Spleen (tissue), 11 donors: ENCODE data around the gene CNIH3. TPM values are rescaled to one million over a fixed set of nuclear protein-coding genes. Genes with fewer than 3 reads are reported as not detected.

Experiments used
- DNase-seq: peaks from one replicate; pipeline ENCODE4 v3.0.0-alpha.2; 2020
- H3K27ac ChIP-seq, 8 donors: fragments of 200-600 bp; sonication (generic) in 7 of 8; 1 replicate in 4 of 8; 2 replicates in 4 of 8; pipeline versions ENCODE4 v1.5.0 to v1.8.0; 2016 to 2021; ENCODE audit warnings: inconsistent platforms in 4 of 8, mild to moderate bottlenecking in 4 of 8, moderate library complexity in 1 of 8
- H3K27me3 ChIP-seq, 7 donors: fragments of 200-600 bp; sonication (generic) in 6 of 7; replicated peaks in 1 of 7; 1 replicate in 4 of 7; 2 replicates in 3 of 7; pipeline versions ENCODE4 v1.5.0 to v1.8.0; 2016 to 2021; ENCODE audit warnings: inconsistent platforms in 3 of 7, mild to moderate bottlenecking in 1 of 7
- H3K36me3 ChIP-seq, 6 donors: fragments of 200-600 bp; sonication (generic) in 5 of 6; 1 replicate in 4 of 6; 2 replicates in 2 of 6; pipeline versions ENCODE4 v1.5.0 to v1.8.0; 2016 to 2021; ENCODE audit warnings: inconsistent platforms in 2 of 6
- H3K4me1 ChIP-seq, 6 donors: fragments of 200-600 bp; sonication (generic) in 5 of 6; 1 replicate in 3 of 6; 2 replicates in 3 of 6; pipeline versions ENCODE4 v1.5.0 to v1.8.0; 2016 to 2021; ENCODE audit warnings: inconsistent platforms in 3 of 6
- H3K4me3 ChIP-seq, 8 donors: fragments of 200-600 bp; sonication (generic) in 7 of 8; 1 replicate in 4 of 8; 2 replicates in 4 of 8; pipeline versions ENCODE4 v1.5.0 to v1.8.0; 2016 to 2021; ENCODE audit warnings: inconsistent platforms in 4 of 8, mild to moderate bottlenecking in 4 of 8, moderate library complexity in 2 of 8
- H3K9me3 ChIP-seq, 8 donors: fragments of 200-600 bp; sonication (generic) in 7 of 8; 1 replicate in 4 of 8; 2 replicates in 4 of 8; pipeline versions ENCODE4 v1.5.0 to v1.8.0; 2016 to 2021; ENCODE audit warnings: inconsistent platforms in 4 of 8
- CTCF ChIP-seq, 11 experiments: fragments of 200-600 bp in 7 of 11; fragments of 450-650 bp in 4 of 11; sonication (generic) in 4 of 11; IDR thresholded peaks in 8 of 11; conservative IDR thresholded peaks in 3 of 11; 1 replicate in 7 of 11; 2 replicates in 4 of 11; pipeline versions ENCODE4 v1.4.0 to v1.8.0; 2016 to 2021; ENCODE audit warnings: antibody characterized with exemption in 11 of 11, inconsistent platforms in 4 of 11, mild to moderate bottlenecking in 1 of 11
- POLR2A ChIP-seq, 3 donors: fragments of 450-650 bp; IDR thresholded peaks; one replicate each; pipeline ENCODE4 v1.5.1; 2017; ENCODE audit warnings: antibody characterized with exemption in 3 of 3, mild to moderate bottlenecking in 1 of 3
- POLR2AphosphoS5 ChIP-seq, 3 donors: sonication (generic); formaldehyde crosslinking; IDR thresholded peaks; one replicate each; pipeline ENCODE4 v1.5.1; 2017; ENCODE audit warnings: antibody characterized with exemption in 3 of 3
- WGBS, 5 donors: extraction: QIAGEN DNeasy Blood & Tissue Kit in 3 of 5; methylation state at CpG; one replicate each; pipeline versions ENCODE4 v1.1.5 to v1.1.7; 2013 to 2018; 5-methylcytosine and 5-hydroxymethylcytosine counted together
- intact Hi-C: fragments of 100-400 bp; cut with DNase I; formaldehyde crosslinking; loops from one replicate; pipeline ENCODE4 v1.15.0; 2023; ENCODE audit warnings: low total_unique reads
- polyA plus RNA-seq, 3 donors: library from polyadenylated mRNA; stranded (reverse); fragments of 200-250 nt; gene quantifications; one replicate each; pipeline ENCODE4 v1.2.1, GENCODE V29; 2013
- total RNA-seq, 7 donors: library from RNA; depleted of rRNA in 3 of 7; stranded (reverse); fragments of >200 nt in 3 of 7; fragmentation: NEBNext Ultra II Directional in 4 of 7; extraction: Animal tissue kit (Norgen Biotek cat#: 25700) in 4 of 7; gene quantifications; one replicate each; pipeline versions ENCODE4 v1.1.0 to v1.2.1, GENCODE V29; 2016 to 2021
- donor health status: healthy with polysubstance abuse.
- donor health status: DM: no; HTN: no; CAD: no; lungs with moderate emphysema.
- donor health status: DM: no; HTN: no; CAD: no.
- donor health status: Bipolar disorder and iron deficiency.
- donor health status: healthy.
- donor health status: DM: no; HTN: no; CAD: no.
- donor health status: DM: yes; HTN: yes; CAD: no.

Gene CNIH3
- total and polyA plus RNA-seq, 10 donors = 0.68 to 4.1 (median 2.0) TPM

- peaks cover 0 to 4% (median 0%) of the 10 kb centered on the region in 6 donors for H3K4me1 ChIP-seq
Measured at GRCh38 chr1:224753491-224753890, 137.4 kb downstream of the CNIH3 start.

GRCh38 chr1:224755586-224755985 lies 139.5 kb downstream of the CNIH3 start:
- TF ChIP-seq POLR2AphosphoS5 (IDR thresholded peaks at IDR 0.05) = no peak
- TF ChIP-seq CTCF (IDR thresholded peaks at IDR 0.05 in 8 of 11, conservative IDR thresholded peaks at IDR 0.05 in 3 of 11) = no peak
- TF ChIP-seq POLR2A (IDR thresholded peaks at IDR 0.05) = no peak
- Histone ChIP-seq H3K27me3 (peaks cover 0 to 4% (median 0%) of the 10 kb centered on the region in 7 donors), H3K36me3 (no peaks in the 10 kb centered on the region), H3K4me1 (peaks cover 0 to 4% (median 0%) of the 10 kb centered on the region in 6 donors), H3K4me3 (no peak overlapping the region), H3K9me3 (peaks cover 0 to 18% (median 13%) of the 10 kb centered on the region in 8 donors), H3K27ac (no peak overlapping the region)
- 68 to 85% (median 80%) methylated on average over 4 of the region's 4 CpGs for WGBS, 5 donors
- intact Hi-C loops = no loop called here
- DNase-seq = no peak

More at GRCh38 chr1:224753491-224753890, 137.4 kb downstream of the CNIH3 start:
- Histone ChIP-seq H3K4me3 (no peak overlapping the region), H3K36me3 (no peaks in the 10 kb centered on the region), H3K27ac (no peak overlapping the region), H3K9me3 (peaks cover 0 to 4% (median under 1%) of the 10 kb centered on the region in 8 donors), H3K27me3 (no peaks in the 10 kb centered on the region)
- intact Hi-C loops = no loop called here
- WGBS, 5 donors = 74 to 96% (median 84%) methylated on average over 1 of the region's 1 CpG
- TF ChIP-seq CTCF (IDR thresholded peaks at IDR 0.05 in 8 of 11, conservative IDR thresholded peaks at IDR 0.05 in 3 of 11) (no peak), POLR2AphosphoS5 (IDR thresholded peaks at IDR 0.05) (no peak), POLR2A (IDR thresholded peaks at IDR 0.05) (no peak)
- no peak for DNase-seq

- intact Hi-C loops = no loop called here
- no peak overlapping the region for H3K4me3 ChIP-seq
- H3K4me1 ChIP-seq = no peaks in the 10 kb centered on the region
- no peak for DNase-seq
- H3K9me3 ChIP-seq = peaks cover 0 to 18% (median 13%) of the 10 kb centered on the region in 8 donors
- 90 to 96% (median 93%) methylated on average over 5 of the region's 5 CpGs for WGBS, 5 donors
- peaks cover 0 to 4% (median 0%) of the 10 kb centered on the region in 7 donors for H3K27me3 ChIP-seq
- TF ChIP-seq POLR2A (IDR thresholded peaks at IDR 0.05) (no peak), POLR2AphosphoS5 (IDR thresholded peaks at IDR 0.05) (no peak)
- H3K27ac ChIP-seq = no peak overlapping the region
- no peaks in the 10 kb centered on the region for H3K36me3 ChIP-seq
Measured at GRCh38 chr1:224757508-224757907, 141.4 kb downstream of the CNIH3 start.

- no peak for DNase-seq
- Histone ChIP-seq H3K27ac (no peak overlapping the region), H3K4me3 (no peak overlapping the region), H3K36me3 (no peaks in the 10 kb centered on the region), H3K9me3 (peaks cover 0 to 18% (median 13%) of the 10 kb centered on the region in 8 donors), H3K4me1 (no peaks in the 10 kb centered on the region), H3K27me3 (peaks cover 0 to 9% (median 0%) of the 10 kb centered on the region in 7 donors)
- intact Hi-C loops = no loop called here
- TF ChIP-seq POLR2AphosphoS5 (IDR thresholded peaks at IDR 0.05) (no peak), POLR2A (IDR thresholded peaks at IDR 0.05) (no peak), CTCF (IDR thresholded peaks at IDR 0.05 in 8 of 11, conservative IDR thresholded peaks at IDR 0.05 in 3 of 11) (no peak)
- 86 to 97% (median 91%) methylated on average over 1 of the region's 1 CpG for WGBS, 5 donors
Measured at GRCh38 chr1:224759135-224759534, 143.0 kb downstream of the CNIH3 start.
